Stimulated activated CD4-positive, alpha-beta T cell treated with anti-CD3 and anti-CD28 coated beads, Interleukin-12 subunit alpha, Interleukin-12 subunit beta, amount 100 ng/mL, for 48 hours (primary cell): ENCODE measurements around the gene NUBP2.

Source experiments
- DNase-seq, 3 donors: peaks; one replicate each; pipeline ENCODE4 v3.0.0-alpha.2; 2020; ENCODE audit warnings: low read depth in 2 of 3, low spot score in 1 of 3

The NUBP2 gene, protein sequence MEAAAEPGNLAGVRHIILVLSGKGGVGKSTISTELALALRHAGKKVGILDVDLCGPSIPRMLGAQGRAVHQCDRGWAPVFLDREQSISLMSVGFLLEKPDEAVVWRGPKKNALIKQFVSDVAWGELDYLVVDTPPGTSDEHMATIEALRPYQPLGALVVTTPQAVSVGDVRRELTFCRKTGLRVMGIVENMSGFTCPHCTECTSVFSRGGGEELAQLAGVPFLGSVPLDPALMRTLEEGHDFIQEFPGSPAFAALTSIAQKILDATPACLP

DNA sequence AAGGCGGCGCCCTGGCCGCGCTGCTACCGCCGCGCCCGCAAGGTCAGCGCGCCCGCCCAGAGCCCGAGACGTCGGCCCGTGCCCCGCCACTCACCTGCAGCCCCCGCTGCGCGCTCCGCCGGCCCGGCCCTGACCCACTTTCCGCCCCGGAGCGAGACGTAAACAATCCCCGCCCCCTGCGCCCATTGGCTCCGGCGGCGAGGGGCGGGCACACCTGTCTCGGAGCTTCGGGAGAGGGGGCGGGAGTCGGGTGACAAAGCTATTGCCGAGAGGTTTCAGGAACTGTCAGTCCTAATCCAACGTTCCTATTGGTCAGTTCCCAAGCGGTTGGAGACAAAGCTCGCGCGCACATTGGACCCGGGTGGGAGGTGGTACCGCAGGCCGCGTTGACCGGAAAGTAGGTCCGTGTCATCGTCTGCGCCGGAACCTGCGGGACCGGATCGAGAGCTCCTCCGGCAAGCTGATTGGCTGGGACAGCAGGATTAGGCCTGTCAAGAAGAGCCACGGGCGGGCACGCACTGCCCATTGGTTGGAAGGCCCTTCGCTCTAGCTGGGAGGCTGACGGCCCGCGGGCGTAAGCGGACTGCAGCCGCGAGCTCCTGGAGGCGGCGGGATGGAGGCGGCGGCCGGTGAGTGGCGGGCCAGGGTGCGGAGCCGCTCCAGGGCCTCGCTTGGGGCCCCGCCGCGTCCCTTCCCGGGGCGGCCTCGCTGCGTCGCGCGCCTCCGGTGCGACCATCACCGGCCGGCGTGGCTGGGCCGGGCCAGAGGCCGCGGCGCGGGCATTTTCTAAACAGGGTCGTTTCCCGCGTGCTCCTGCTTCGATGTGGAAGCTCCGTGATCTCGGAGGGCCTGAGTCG is at the start of gene NUBP2, which contains the start of gene SPSB3:
Gene NUBP2 (plus strand): TSS at position 553 of the 857 bp plus-strand sequence. CDS start 61 bp downstream, at position 614.
Gene SPSB3 (minus strand): TSS at position 164 of the 857 bp plus-strand sequence. CDS start 1,088 bp downstream, outside the sequence.
- peak; percentile 94 to 99 (median 98) for DNase-seq

DNA sequence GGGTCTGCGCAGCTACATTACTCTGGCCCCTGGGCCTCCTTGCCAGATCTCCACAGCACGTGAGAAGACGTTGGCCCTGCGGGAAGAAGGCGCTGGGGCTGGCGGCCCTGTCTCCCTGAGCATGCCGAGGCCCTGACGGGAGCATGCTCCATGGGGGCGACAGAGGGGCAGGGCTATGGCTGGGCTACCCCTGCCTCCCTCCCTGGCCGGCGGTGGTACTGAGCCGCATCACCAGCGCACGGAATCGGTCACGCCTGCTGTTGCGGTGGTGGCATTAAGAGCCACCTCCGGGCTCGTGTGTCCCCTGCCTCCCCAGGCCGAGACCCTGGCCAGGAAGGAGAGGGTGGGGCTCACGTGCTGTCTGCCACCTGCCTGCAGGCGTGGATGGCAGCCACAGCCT is 48.6 kb upstream of the NUBP2 start:
- no peak for DNase-seq

DNA sequence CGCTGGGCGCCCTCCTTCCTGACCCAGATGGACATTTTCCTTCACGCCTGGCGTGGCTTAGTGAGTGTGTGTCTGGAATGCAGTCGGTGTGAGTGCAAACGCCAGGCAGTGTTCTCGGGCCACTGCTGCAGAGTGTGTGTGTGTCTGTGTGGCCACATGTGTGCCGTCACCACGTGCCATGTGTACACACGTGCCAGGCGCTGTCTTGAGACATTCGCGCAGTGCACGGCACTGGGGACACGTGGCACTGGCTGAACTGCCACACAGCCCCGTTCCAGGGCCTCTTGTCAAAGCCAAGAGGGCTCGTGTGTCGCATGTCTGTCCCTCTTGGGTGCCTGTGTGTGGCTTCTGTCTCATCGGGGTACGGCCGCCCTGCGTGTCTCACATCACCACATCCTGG is 47.9 kb upstream of the NUBP2 start:
- no peak for DNase-seq

DNA sequence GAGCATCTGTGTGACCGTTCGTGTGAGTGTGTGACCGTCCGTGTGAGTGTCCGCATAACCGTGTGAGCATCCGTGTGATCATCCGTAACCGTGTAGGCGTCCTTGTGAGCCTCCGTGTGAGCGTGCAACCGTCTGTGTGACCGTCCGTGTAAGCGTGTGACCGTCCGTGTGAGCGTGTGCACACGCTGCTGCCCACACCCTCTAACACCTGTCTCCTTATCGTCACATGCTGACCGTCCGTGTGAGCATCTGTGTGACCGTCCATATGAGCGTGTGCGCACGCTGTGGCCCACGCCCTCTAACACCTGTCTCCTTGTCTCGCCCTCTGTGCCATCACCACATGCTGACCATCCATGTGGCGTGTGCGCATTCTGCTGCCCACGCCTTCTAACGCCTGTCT is 42.5 kb upstream of the NUBP2 start:
- DNase-seq: no peak

DNA sequence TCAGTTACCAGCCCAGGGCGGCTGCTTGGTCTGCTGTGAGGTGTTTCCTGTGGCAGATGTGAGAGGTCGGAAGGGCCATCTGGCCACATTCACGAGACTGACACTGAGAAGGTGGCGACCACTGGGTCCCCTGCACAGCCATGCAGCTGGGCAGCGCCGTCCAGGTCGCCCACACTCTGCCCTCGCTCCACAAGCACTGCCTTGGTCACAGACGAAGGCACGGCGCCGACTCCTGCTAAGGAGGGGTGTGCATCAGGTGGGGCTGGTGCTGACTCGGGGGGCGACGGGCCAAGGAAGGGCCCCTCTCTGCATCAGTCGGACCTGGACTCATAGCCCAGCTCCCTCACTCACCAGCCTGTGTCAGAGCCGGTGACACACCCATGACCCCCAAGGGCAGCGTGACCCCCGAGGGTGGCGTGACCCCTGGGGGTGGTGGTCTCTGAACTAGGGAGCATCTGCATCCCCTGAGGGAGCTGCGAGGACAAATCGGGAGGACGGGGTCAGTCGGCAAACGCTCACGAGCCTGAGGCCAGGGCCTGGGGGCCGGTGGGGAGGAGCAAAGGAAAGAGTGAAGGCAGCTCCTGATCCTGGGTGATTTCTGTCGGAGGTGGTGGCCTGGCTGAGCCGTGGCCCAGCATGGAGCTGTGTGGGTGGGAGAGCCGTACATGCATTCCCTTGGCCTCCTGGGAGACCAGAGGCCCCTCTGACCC is 41.8 kb upstream of the NUBP2 start:
- DNase-seq: no peak

DNA sequence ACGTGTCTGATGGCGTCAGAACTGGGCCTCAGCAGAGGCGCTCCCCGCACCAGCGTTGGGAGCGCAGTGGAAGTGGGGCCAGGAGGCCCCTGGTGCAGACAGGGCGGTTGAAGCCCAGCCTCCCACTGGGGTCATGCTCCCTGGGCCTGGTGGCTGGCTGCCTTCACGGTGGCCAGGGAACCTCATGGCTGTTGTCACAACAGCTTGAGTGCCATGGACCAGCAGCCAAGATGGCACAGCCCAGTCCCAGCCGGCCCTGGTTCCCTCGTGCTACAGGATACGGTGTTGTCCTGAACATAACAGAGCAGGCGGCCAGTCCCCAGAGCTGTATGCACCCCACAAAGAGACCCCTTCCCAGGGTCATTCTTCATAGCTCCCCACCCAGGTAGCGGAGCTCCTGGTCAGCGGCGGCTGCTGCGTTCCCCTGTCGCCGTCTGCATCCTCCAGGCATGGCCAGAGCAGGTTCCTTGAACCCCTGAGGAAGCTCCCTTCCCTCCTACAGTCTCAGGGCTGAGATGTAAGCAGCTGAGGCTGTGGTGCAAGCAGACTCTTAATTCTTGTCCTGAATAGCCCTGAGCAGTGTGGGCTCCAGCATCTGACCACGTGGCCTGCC is 41.1 kb upstream of the NUBP2 start:
- no peak for DNase-seq

DNA sequence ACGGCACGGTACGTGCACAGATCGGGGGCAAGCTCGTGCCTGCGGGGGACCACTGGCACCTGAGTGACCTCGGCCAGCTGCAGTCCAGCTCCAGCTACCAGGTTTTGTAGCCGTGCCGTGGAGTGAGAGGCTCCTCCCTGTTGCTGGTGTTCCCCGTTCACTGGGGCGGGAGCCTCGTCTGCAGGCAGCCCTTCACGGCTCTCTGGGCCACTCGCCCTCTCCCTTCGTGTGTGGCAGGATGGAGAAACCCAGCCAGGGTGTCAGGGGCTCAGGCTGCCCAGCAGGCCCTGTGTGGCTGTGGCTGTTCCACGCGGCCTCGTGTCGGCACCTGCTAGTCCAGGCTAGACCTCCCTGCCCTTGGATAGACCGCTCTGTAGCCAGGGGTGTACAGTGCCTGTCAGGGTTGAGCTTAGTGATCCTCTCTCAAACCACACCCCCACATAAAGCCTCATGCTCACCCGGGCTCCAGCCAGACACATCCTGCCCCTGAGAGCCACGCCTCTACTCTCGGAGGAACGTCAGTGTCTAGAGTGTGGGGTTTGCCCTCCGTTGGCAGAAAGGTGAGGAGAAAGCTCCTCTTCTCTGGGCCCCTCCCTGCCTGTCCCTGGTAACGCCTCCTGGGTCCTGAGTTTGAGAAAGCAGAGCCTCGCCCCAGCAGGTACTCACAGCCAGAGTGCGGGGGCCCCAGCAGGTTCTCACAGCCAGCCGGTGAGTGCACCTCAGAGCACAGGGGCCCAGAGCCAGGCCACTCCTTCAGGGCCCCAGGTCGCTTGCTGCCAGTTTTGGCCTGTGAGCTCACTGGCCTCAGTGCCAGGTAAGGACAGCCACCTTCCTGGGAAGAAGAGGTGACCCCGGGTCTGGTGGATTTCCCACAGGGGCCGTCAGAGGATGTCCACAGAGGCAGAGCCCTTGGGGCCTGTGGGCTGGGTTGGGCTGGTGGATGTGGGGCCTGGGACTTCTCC is 39.1 kb upstream of the NUBP2 start:
- no peak for DNase-seq

DNA sequence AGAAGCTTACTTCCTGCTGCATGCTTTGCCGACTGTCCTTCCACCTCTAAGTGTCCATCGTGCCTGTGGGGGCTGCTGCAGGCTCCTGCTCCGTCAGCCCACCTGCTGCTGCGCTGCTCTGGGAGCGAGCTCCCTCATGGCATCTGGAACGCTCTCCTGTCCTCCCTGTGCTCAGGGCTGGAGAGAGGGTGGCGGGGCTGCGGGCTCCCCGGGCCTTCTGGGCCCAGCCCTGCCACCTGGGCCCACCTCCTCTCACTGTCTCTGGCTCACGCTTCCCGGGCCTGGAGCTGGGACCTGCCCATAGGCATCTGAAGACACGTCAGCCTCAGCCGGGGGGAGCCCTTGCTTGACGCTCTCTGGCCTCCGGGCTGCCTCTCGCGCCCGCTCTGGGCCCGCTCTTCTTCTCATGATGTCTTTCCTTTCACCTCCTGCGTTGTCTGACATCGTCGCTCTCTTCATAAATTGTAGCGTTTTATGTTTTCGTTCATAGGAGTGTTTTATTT is 38.4 kb upstream of the NUBP2 start:
- no peak for DNase-seq

DNA sequence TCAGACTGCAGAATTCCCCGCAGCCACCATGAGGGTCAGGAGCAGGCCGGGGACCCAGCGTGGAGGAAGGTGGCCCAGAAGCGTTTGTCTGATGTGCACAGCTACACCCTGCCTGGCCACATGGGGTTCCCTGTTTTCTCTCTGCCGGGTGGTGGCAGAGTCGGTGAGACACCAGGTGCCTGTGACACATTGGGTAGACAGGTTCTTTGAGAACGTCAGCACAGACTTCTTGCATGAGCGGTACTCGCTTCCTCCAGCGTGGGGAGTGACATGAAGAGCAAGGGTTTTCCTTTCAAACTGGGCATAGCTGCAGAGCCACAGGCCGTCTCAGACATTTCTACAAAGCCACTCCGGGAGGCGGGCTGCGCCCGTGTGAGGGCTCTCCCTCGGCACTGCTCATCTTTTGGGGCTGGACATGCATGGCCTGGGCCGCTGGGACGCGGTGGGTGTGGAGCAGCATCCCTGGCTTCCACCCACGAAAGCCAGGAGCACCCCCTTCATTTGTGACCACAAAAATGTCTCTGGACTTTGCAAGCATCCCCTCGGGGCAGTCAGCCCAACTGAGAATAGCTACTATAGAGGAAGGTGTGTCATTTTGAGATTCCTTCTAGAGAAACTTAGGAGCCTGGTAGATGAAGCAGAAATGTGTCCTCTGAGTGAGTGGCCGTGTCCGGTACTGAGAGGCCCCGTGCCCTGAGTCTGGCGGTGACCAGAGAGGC is 37.4 kb upstream of the NUBP2 start:
- DNase-seq: no peak

DNA sequence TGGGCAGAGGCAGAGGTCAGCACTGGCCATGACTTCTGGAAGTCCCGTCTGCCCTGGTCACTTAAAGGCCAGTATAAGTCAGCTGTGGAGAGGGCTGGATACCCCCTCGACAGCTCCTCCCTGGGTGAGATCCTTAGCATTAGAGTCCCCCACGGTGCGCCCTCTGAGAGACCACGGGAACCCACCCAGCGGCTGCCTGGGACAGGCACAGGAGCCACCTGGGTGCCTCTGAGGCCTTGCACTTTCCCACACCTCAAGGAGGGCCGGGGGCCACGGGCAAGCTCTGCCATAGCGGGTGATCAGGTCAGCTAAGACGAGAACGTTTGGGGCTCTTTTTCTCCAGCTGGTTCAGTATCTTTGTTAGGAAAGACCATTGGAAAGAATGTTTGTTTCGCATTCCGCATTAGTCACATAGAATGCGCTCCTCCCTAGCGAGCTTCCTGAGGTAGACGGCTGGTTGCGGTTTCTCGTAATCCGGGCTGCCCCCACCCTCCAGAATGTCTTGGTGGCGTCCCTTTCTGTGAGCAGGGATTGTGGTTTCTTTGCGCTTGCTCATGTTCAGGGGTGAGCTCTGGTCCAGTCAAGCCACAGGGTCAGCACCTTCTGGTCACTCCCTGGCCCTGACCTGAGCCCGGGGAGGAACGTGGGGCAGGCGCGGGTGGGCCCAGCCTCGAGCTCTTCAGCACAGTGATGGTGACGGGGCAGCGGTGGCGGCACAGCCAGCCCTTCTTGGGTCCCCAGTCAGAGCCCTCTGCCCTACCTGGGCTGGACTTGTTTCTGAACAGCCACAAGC is 36.7 kb upstream of the NUBP2 start:
- DNase-seq: no peak

DNA sequence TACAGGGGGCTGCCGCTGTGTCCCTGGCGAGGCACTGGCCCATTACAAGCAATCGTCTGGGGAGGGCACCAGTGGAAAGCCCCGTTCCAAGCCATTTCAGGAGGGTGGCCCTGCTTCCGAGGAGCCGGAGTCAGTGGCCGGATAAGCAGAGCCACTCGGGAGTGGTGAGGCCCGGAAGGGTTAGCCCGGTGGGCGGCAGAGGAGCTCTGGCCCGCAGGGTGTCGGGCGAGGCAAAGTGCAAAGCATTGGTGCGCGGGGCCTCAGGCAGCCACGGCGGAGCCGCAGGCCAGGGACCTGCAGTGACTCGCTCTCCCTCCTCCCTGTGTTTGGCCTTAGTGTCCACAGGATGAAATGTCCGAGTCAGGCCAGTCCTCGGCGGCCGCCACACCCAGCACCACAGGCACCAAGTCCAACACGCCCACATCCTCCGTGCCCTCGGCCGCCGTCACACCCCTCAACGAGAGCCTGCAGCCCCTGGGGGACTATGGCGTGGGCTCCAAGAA is 36.0 kb upstream of the NUBP2 start:
- DNase-seq: no peak

DNA sequence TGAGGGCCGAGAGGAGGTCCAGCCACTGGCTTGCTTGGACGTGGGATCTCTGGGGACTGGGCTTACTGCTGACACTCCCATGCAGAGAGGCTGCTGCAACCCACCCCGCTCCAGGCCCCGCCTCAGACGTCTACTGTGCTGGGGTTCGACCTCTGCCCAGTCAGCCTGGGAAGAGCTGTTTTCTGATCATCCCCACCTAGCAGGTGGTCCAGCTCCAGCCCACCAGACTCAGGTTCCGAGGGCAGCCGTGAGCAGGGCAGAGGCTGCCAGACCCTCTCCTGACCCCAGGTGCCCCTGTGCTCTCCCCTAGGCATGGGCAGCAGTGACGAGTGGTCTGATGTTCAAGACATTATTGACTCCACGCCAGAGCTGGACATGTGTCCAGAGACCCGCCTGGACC is 34.8 kb upstream of the NUBP2 start:
- no peak for DNase-seq

DNA sequence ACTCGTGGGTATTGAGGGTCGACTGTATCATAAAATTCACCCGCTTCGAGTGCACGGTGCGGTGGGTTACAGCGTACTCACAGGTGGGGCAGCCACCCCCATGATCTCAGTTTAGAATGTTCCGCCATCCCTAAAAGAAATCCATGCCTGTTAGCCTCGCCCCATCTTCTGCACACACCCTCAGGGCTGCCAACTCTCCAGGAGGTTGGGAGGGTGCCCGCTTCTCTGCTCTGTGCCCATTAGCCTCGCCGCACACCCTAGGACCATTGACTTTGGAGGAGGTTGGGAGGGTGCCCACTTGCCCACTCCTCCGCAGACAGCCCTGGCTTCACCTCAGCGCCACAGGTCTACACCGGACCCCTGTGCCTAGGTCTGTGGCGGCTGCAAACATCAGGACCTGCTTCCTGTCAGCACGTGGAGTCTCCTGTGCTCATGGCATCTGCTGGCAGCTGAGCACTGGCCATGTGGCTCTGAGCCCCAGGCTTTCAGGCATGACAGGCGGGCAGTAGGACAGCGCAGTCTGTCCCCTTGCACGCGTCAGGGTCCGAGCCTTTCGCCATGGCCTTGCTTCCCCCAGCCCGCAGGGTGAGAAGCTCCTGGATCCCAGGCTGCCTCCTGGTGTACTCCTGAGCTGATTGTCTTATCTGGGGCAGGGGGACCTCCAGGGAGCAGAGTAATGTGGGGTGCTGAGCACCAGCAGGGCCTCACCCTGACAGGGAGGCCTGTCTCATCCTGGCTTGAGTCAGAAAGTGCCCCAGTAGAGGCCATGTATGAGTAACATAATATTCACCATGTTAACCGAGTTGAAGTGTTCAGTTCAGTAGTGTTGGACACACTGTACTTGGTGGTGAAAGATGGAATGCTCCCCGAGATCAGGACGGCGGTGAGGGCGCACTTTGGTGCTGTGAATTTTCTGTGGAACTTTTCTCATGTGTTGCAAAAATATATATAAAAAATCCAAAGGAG is 33.3 kb upstream of the NUBP2 start:
- no peak for DNase-seq

DNA sequence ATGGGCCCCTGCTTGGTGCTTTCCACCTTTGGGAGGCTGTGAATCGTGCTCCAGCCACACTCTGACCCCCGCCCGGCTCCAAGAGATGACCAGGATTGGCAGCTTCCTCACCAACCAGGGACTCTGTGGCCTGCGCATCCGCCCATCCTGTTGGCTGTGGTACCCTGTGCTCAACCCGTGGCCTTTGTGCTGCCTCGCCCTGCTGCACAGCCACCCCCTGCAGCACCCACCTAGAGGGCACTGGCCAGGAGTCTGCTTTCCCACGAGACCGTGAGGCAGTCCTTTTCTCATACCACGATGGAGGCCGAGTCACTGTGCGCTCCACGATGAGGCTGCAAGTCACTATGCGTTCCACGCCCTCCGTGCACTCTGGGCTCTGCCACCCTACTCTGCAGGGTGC is 30.8 kb upstream of the NUBP2 start:
- DNase-seq: no peak

DNA sequence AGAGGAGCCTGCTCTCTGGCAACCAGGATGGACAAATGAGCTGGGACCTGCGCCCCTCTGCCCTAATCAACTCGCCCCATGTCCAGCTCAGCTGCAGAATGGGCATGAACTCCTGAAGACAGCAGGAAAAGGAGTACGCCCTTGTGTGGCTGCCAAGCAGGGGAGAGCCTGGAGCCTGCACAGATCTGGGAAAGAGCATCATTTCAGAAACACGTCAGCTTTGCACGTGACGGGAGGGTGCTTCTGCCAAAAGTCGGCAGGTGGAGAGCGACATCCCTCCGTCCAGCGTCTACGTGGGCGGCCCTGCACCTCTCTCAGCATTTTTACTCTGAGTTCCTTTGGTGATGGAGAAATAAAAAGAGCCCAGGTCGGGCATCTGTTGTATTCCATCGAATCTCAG is 29.9 kb upstream of the NUBP2 start:
- DNase-seq: no peak

DNA sequence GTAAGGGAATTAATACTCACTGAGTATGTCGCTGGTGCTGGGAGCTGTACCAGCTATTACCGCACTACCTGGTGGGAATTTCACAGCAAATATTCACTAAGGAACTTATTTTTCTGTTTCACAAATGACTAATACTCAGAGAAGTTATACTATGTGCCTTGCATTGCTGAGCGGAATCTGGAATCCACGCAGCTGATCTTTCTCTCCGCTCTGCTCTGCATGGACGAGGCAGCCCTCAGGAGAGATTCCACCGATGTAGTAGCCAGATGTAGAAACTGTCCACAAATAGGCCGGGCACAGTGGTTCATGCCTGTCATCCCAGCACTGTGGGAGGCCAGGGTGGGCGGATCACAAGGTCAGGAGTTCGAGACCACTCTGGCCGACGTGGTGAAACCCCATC is 28.6 kb upstream of the NUBP2 start:
- DNase-seq: no peak
